Activated CD4-positive, alpha-beta memory T cell treated with anti-CD3 and anti-CD28 coated beads for 36 hours (primary cell): ENCODE data around the gene MFAP3. TPM values are rescaled to one million over a fixed set of nuclear protein-coding genes. Genes with fewer than 3 reads are reported as not detected.

Experiments used
- CTCF ChIA-PET: fragments of 350-600 bp; sonication (Branson Sonifier 250); formaldehyde crosslinking; loops from one replicate; lab custom pipeline; 2021; ENCODE audit warnings: antibody characterized with exemption, inconsistent platforms; lab: Charles Lee
- POLR2A ChIA-PET: fragments of 350-600 bp; sonication (Branson Sonifier 250); formaldehyde crosslinking; loops from one replicate; lab custom pipeline; 2021; ENCODE audit warnings: antibody characterized with exemption; lab: Charles Lee
- DNase-seq: peaks from one replicate; pipeline ENCODE4 v3.0.0-alpha.2; 2020
- H3K27ac Mint-ChIP-seq: one replicate; pipeline ENCODE4 v1.8.0; 2021; ENCODE audit warnings: mixed read lengths
- H3K27me3 Mint-ChIP-seq: one replicate; pipeline ENCODE4 v1.8.0; 2021; ENCODE audit warnings: mixed read lengths
- H3K36me3 Mint-ChIP-seq: one replicate; pipeline ENCODE4 v1.8.0; 2021; ENCODE audit warnings: mixed read lengths
- H3K4me1 Mint-ChIP-seq: one replicate; pipeline ENCODE4 v1.8.0; 2021; ENCODE audit warnings: low read depth, mixed read lengths
- H3K4me3 Mint-ChIP-seq: one replicate; pipeline ENCODE4 v1.8.0; 2021; ENCODE audit warnings: mild to moderate bottlenecking, mixed read lengths
- H3K9me3 Mint-ChIP-seq: one replicate; pipeline ENCODE4 v1.8.0; 2021; ENCODE audit warnings: mixed read lengths
- intact Hi-C: fragments of 100-400 bp; cut with micrococcal nuclease; formaldehyde crosslinking; loops from one replicate; pipeline ENCODE4 v1.15.1; 2023
- total RNA-seq, 2 experiments: library from RNA; stranded (reverse); gene quantifications; one replicate each; pipeline ENCODE4 v1.2.3, GENCODE V29; 2021

MFAP3 gene
- total RNA-seq, 2 experiments from 2014 or later: 10.0 to 11.1 TPM

DNA sequence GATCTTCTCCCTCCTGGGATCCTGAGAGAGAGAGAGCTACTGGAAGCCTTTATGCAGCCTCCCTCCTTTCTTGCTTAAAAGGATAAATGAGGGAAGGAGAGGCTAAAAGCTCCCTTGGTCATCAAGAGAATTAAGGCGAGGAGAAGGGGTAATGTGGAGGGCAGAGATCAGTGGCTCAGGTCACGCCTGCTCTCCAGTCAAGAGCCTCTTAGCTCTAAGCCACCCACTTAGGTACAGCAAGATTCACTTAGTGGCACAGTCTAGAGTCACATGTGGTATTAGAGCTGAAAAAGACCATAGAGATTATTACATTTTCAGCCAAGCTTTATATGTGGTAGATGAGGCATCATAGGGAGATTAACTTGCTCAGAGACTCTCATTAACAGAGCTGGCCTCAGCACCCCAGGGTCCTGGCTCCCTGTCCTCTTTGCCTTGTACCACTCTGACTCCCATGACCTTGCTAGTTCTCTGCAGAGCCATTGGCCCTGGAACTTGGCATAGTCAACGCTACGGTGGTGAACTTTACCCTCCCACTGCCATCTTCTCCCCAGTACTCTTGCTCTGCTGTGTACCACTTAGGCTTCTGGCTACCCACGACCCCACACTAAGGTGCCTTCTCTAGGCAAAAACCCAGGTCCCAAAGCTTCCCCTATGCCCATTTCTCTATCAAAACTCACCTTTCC, 37.6 kb downstream of the MFAP3 start:
- Mint-ChIP-seq H3K27ac (no peak overlapping the region), H3K4me3 (no peak overlapping the region), H3K27me3 (no peaks in the 10 kb centered on the region), H3K9me3 (no peaks in the 10 kb centered on the region), H3K4me1 (peaks cover 8% of the 10 kb centered on the region), H3K36me3 (no peaks in the 10 kb centered on the region)
- POLR2A ChIA-PET: interaction anchor here (1.2 kb wide), 1 partner anchor 113 kb away, joined by 3 read pairs; no protein-coding TSS in a partner anchor
- intact Hi-C loops: loop anchor here (10.0 kb wide), 1 partner anchor 238 kb away; no protein-coding TSS in a partner anchor
- no peak for DNase-seq
- CTCF ChIA-PET: interaction anchor here (0.7 to 3.4 kb wide), 6 partner anchors 104 to 328 kb away, joined by 3 to 38 read pairs (median 6); partner anchors contain the start of gene GALNT10

DNA sequence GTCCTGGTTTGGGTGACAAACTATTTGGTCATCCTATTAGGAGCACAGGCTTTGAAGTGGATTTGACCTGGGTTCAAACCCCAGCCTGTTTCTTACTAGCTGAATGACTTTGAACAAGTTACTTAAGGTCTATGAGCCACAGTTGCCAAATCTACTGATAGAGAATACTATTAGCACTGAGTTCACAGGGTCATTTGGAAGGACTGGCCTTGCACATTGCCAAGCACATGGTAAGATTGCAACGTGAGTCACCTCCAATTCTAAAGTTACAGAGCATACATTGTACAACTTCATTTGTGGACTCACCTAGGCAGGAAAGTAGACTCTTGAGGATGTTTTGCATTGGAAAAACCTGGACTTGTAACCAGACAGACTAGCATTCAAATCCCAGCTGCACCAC, 38.9 kb downstream of the MFAP3 start:
- Mint-ChIP-seq H3K9me3 (no peaks in the 10 kb centered on the region), H3K4me1 (peaks cover 5% of the 10 kb centered on the region), H3K27ac (no peak overlapping the region), H3K27me3 (no peaks in the 10 kb centered on the region), H3K36me3 (no peaks in the 10 kb centered on the region), H3K4me3 (no peak overlapping the region)
- intact Hi-C loops: loop anchor here (10.0 kb wide), 1 partner anchor 237 kb away; no protein-coding TSS in a partner anchor
- CTCF ChIA-PET: interaction anchor here (1.3 to 2.3 kb wide), 2 partner anchors 111 to 113 kb away, joined by 3 to 7 read pairs; partner anchors contain the start of gene GALNT10
- POLR2A ChIA-PET: no interaction called here
- DNase-seq: no peak

- Mint-ChIP-seq H3K9me3 (no peaks in the 10 kb centered on the region), H3K4me1 (peaks cover 5% of the 10 kb centered on the region), H3K36me3 (no peaks in the 10 kb centered on the region), H3K27ac (no peak overlapping the region), H3K4me3 (no peak overlapping the region), H3K27me3 (no peaks in the 10 kb centered on the region)
- ChIA-PET POLR2A (no interaction called here), CTCF (interaction anchor here (1.0 to 2.3 kb wide), 3 partner anchors 111 to 327 kb away, joined by 3 to 7 read pairs (median 3); partner anchors contain the start of gene GALNT10)
- intact Hi-C loops: loop anchor here (10.0 kb wide), 1 partner anchor 237 kb away; no protein-coding TSS in a partner anchor
- DNase-seq: no peak
Measured at GRCh38 chr5:154078272-154078671, 39.5 kb downstream of the MFAP3 start.

DNA sequence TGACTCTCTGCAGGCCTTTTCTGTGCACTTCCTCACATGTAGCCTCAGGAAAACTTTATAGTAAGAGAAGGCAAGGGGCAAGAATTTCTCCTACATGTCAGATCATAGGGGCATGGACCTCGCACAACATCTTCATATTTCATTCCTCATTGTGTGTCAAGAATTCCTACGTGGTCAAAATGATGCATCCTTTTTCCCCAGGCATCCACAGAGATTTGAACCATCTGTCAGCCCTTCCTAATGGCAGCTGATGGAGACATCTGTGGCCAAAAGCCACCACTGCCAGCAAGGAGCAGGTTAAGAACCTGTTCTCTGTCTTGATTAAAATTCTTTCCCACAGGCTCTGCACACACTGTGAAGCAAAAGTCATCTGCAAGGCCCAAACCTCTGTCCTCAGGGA, 42.5 kb downstream of the MFAP3 start:
- Mint-ChIP-seq H3K27ac (no peak overlapping the region), H3K27me3 (no peaks in the 10 kb centered on the region), H3K9me3 (no peaks in the 10 kb centered on the region), H3K4me1 (no peaks in the 10 kb centered on the region), H3K36me3 (no peaks in the 10 kb centered on the region), H3K4me3 (no peak overlapping the region)
- ChIA-PET POLR2A (no interaction called here), CTCF (interaction anchor here (1.2 to 2.7 kb wide), 2 partner anchors 8 to 323 kb away, joined by 3 to 17 read pairs; no protein-coding TSS in a partner anchor)
- DNase-seq: no peak
- intact Hi-C loops: no loop called here

GRCh38 chr5:154084062-154084639, 45.4 kb downstream of the MFAP3 start:
- ChIA-PET CTCF (interaction anchor here (1.0 kb wide), 1 partner anchor 12 kb away, joined by 4 read pairs; no protein-coding TSS in a partner anchor), POLR2A (no interaction called here)
- intact Hi-C loops: no loop called here
- H3K36me3 Mint-ChIP-seq: no peaks in the 10 kb centered on the region
- no peaks in the 10 kb centered on the region for H3K9me3 Mint-ChIP-seq
- no peak overlapping the region for H3K4me3 Mint-ChIP-seq
- no peaks in the 10 kb centered on the region for H3K27me3 Mint-ChIP-seq
- no peak for DNase-seq
- no peak overlapping the region for H3K27ac Mint-ChIP-seq
- no peaks in the 10 kb centered on the region for H3K4me1 Mint-ChIP-seq

- H3K4me1 Mint-ChIP-seq: no peaks in the 10 kb centered on the region
- CTCF ChIA-PET: interaction anchor here (1.2 to 1.6 kb wide), 2 partner anchors 13 to 103 kb away, joined by 3 to 4 read pairs; no protein-coding TSS in a partner anchor
- DNase-seq: no peak
- no peaks in the 10 kb centered on the region for H3K9me3 Mint-ChIP-seq
- H3K36me3 Mint-ChIP-seq: no peaks in the 10 kb centered on the region
- H3K27me3 Mint-ChIP-seq: peaks cover 3% of the 10 kb centered on the region
- intact Hi-C loops: no loop called here
- H3K4me3 Mint-ChIP-seq: no peak overlapping the region
- POLR2A ChIA-PET: interaction anchor here (0.5 kb wide), 1 partner anchor 292 kb away, joined by 4 read pairs; no protein-coding TSS in a partner anchor
- H3K27ac Mint-ChIP-seq: no peak overlapping the region
Measured at GRCh38 chr5:154086146-154086545, 47.4 kb downstream of the MFAP3 start.

DNA sequence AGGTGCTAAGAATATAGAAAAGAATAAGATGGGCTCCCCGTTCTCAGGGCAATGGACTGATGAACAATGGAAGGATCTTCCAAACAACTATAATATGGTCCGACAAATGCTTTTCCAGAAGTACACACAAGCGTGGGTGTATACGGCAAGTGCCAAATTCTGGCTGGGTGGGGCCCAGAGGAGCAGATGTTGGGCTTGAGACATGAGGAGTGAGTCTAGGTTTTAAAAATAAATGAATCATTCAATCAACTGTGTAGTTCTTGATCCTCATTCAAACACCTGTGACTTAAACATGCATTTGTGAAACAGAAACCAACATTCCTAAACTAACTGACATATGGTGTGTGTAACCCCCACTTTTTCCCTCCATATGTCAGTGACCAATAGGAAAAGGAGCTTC, 47.9 kb downstream of the MFAP3 start:
- Mint-ChIP-seq H3K27me3 (peaks cover 4% of the 10 kb centered on the region), H3K36me3 (no peaks in the 10 kb centered on the region), H3K4me3 (no peak overlapping the region), H3K27ac (no peak overlapping the region), H3K4me1 (no peaks in the 10 kb centered on the region), H3K9me3 (no peaks in the 10 kb centered on the region)
- DNase-seq: no peak
- POLR2A ChIA-PET: interaction anchor here (0.5 kb wide), 1 partner anchor 292 kb away, joined by 4 read pairs; no protein-coding TSS in a partner anchor
- CTCF ChIA-PET: interaction anchor here (1.2 to 1.6 kb wide), 3 partner anchors 14 to 103 kb away, joined by 3 to 4 read pairs (median 4); no protein-coding TSS in a partner anchor
- intact Hi-C loops: no loop called here

DNA sequence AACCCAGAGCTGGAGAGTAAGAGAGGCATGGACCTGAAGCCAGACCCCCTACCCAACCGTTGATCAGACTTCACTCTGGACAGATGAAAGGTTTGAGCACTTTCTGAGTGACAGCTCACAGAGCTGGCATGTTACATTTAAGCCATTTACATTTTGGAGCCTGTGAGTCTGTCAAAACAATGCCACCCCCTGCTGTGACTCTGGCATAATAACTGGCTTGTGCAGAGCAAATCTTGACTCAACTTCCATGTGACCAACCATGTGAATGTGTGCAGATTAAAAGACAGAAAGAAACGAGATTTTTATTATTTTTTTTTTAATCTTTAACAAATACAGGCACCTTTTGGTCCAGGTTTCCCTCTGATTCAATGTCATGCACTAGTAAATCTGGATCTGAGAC, 48.5 kb downstream of the MFAP3 start:
- intact Hi-C loops: no loop called here
- H3K27ac Mint-ChIP-seq: no peak overlapping the region
- no peaks in the 10 kb centered on the region for H3K36me3 Mint-ChIP-seq
- no peak overlapping the region for H3K4me3 Mint-ChIP-seq
- H3K9me3 Mint-ChIP-seq: no peaks in the 10 kb centered on the region
- CTCF ChIA-PET: interaction anchor here (1.2 to 1.6 kb wide), 3 partner anchors 14 to 102 kb away, joined by 3 to 4 read pairs (median 4); no protein-coding TSS in a partner anchor
- no peak for DNase-seq
- POLR2A ChIA-PET: no interaction called here
- peaks cover 5% of the 10 kb centered on the region for H3K27me3 Mint-ChIP-seq
- H3K4me1 Mint-ChIP-seq: no peaks in the 10 kb centered on the region

DNA sequence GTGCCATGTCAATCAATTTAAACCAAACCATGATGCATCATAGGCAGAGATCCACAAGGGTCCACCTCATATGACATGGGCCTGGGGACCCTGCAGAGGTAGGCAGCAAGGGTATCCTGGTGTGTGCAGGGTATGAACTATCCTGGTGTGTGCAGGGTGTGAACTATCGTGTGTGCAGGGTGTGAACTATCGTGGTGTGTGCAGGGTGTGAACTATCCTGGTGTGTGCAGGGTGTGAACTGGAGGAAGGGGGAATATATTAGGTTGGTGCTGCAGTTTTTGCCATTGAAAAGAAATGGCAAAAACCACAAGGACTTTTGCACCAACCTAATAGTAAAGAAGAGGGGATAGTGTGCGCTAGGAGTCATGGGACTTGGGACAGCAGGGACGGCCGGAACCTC, 50.0 kb downstream of the MFAP3 start:
- Mint-ChIP-seq H3K36me3 (no peaks in the 10 kb centered on the region), H3K4me1 (no peaks in the 10 kb centered on the region), H3K4me3 (no peak overlapping the region), H3K9me3 (no peaks in the 10 kb centered on the region), H3K27ac (no peak overlapping the region), H3K27me3 (peaks cover 5% of the 10 kb centered on the region)
- intact Hi-C loops: no loop called here
- DNase-seq: no peak
- POLR2A ChIA-PET: no interaction called here
- CTCF ChIA-PET: no interaction called here

DNA sequence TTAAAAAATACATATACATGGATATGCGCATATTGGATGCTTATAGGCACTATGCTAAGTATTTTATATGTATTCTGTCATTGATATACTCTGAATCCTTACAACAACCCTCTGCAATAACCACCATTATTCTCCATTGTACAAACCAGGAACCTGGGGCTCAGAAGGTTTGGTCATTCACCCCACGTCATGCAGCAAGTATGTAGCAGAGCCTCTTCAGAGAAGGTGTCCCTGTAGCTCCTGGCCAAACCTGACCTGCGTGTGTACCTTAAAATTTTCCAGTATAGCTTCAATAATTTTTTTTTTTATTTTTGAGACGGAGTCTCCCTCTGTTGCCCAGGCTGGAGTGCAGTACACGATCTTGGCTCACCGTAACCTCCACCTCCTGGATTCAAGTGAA, 51.9 kb downstream of the MFAP3 start:
- CTCF ChIA-PET: interaction anchor here (0.7 kb wide), 1 partner anchor 1583 kb away, joined by 3 read pairs; no protein-coding TSS in a partner anchor
- Mint-ChIP-seq H3K36me3 (no peaks in the 10 kb centered on the region), H3K27me3 (peaks cover 9% of the 10 kb centered on the region), H3K4me1 (no peaks in the 10 kb centered on the region), H3K9me3 (no peaks in the 10 kb centered on the region), H3K4me3 (no peak overlapping the region), H3K27ac (no peak overlapping the region)
- POLR2A ChIA-PET: no interaction called here
- DNase-seq: no peak
- intact Hi-C loops: no loop called here

GRCh38 chr5:154092356-154093141, 53.8 kb downstream of the MFAP3 start:
- POLR2A ChIA-PET: no interaction called here
- no peak overlapping the region for H3K27ac Mint-ChIP-seq
- no peak overlapping the region for H3K4me3 Mint-ChIP-seq
- no peaks in the 10 kb centered on the region for H3K36me3 Mint-ChIP-seq
- CTCF ChIA-PET: interaction anchor here (1.2 kb wide), 1 partner anchor 20 kb away, joined by 4 read pairs; no protein-coding TSS in a partner anchor
- intact Hi-C loops: no loop called here
- no peak for DNase-seq
- peaks cover 9% of the 10 kb centered on the region for H3K27me3 Mint-ChIP-seq
- H3K9me3 Mint-ChIP-seq: no peaks in the 10 kb centered on the region
- no peaks in the 10 kb centered on the region for H3K4me1 Mint-ChIP-seq
